Retinal pigment epithelial cell (primary cell): Measurements from ENCODE around the gene TTC33.

Source experiments
- DNase-seq: peaks from one replicate; pipeline ENCODE4 v3.0.0-alpha.2; 2010; ENCODE audit warnings: low read depth
- H3K4me3 ChIP-seq: 2 replicates; pipeline ENCODE4 v1.5.1; 2011; ENCODE audit warnings: mild to moderate bottlenecking, low read length, control low read depth, moderate library complexity
- CTCF ChIP-seq: conservative IDR thresholded peaks from 2 replicates; pipeline ENCODE4 v1.5.1; 2011; ENCODE audit warnings: low read depth, low read length, control low read depth, inconsistent platforms

TTC33 gene

DNA sequence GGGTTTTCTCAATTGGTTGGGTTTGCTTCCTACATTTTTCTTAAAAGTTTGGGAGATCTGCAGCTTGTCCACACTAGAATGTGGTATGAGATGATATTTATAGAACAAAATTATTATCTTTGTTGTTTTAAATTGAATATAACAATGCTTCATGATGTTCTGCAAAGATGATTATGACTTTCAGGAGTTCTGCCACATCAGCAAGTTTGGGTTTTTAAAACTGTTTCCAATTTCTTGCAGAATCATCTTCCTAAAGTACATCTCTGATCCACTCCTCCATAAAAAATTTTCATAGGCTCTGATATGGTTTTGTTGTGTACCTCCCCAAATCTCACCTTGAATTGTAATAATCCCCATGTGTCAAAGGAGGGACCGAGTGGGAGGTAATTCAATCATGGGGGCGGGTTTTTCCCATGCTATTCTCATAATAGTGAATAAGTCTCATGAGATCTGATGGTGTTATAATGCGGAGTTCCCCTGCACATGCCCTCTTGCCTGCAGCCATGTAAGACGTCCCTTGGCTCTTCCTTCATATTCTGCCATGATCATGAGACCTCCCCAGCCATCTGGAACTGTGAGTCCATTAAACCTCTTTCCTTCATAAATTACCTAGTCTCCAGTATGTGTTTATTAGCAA is 195.2 kb downstream of the TTC33 start:
- DNase-seq, result no peak
- no peak overlapping the region for H3K4me3 ChIP-seq
- no peak for TF ChIP-seq CTCF

GRCh38 chr5:40559306-40559705 is 196.5 kb downstream of the TTC33 start:
- no peak for DNase-seq
- TF ChIP-seq CTCF, result no peak
- H3K4me3 ChIP-seq, result no peak overlapping the region

DNA sequence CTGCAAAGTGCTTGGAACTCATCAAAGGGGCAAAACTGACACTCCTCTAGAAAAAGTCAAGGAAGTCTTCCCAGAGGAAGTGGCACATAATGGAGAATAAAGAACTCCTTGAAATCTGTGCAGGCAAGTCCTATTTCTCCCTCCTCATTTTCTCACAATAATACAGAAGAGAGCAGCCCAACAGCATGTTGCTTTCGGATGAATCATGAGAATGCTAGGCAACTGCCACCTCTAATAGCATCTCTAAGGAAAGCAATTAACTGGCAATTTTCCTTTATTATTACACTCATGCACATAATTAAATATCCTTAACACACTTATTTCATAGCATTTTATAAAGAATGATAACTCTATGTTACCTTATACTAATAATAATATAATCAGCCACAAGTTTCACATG is 198.3 kb downstream of the TTC33 start:
- DNase-seq, result no peak
- no peak for TF ChIP-seq CTCF
- H3K4me3 ChIP-seq, result no peak overlapping the region

DNA sequence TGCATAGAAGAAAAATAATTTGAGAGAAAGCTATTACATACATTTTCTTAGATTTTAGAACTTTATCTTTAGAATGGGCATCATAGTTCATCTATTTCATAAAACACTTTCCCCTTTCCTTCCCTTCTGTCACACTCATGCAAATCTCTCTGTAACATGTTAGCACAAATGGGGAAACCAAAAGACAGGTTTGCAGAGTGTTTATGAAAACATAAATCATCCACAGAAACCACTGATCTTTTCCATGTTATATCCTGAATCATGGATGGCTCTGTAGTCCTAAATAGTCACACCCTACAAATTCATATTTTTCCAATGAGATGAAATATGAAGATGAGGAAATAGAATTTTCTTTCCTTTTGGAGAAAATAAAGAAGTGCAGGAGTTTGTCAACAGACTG is 198.9 kb downstream of the TTC33 start:
- no peak for DNase-seq
- H3K4me3 ChIP-seq, result no peak overlapping the region
- no peak for TF ChIP-seq CTCF

- DNase-seq, result no peak
- no peak overlapping the region for H3K4me3 ChIP-seq
- no peak for TF ChIP-seq CTCF
These were observed 199.9 kb downstream of the TTC33 start for GRCh38 chr5:40555886-40556285.

- no peak for DNase-seq
- no peak overlapping the region for H3K4me3 ChIP-seq
- no peak for TF ChIP-seq CTCF
These were observed 200.9 kb downstream of the TTC33 start for GRCh38 chr5:40554813-40555212.

DNA sequence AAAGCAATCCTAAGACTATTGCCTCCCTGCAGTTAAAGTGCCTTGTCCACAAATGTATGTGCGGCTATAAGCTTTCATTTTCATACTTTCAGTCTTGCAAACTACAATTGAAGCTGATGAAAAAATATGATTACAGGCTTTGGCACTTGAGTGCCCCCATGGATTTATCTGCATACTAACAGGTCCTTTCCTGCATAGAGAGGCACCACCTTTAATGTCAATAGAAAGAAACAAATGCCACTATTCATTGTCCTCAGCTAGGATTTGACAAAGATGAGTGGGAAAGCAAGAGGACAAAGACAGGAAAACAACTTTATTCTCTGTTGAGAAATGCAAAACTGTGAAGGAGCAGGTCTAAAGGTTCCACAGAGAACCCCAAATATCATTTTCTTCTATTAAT is 201.7 kb downstream of the TTC33 start:
- DNase-seq, result no peak
- no peak overlapping the region for H3K4me3 ChIP-seq
- no peak for TF ChIP-seq CTCF
